HG03159 (cell line): ENCODE data around the gene PGM1.

Source experiments
- ATAC-seq: cut with Tn5 transposase; IDR thresholded peaks from one replicate; pipeline ENCODE4 v1.9.1; 2021; ENCODE audit warnings: mild to moderate bottlenecking, moderate library complexity; ENCODE audit not compliant: unreplicated experiment

PGM1 gene

GRCh38 chr1:63630666-63631065 is 37.5 kb downstream of the PGM1 start:
- no peak for ATAC-seq

DNA sequence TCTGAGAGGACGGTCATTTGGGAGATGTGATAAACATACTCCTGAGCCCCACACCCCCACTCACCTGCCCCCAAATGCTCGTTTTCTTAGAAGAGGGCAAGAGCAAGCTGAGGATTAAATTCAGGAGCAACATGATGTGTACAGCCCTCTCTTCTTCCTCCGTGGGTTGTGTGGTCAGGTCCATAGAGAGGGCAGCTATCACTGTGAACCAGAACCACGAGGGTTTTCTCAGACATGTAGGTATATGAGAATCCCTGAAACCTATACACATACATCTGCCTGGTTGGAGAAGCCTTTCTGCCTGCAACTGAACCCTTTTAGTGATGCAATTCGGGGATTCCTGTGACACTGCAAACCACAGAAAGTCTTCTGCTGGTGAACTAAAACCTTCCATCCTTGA is 38.9 kb downstream of the PGM1 start:
- ATAC-seq = no peak

DNA sequence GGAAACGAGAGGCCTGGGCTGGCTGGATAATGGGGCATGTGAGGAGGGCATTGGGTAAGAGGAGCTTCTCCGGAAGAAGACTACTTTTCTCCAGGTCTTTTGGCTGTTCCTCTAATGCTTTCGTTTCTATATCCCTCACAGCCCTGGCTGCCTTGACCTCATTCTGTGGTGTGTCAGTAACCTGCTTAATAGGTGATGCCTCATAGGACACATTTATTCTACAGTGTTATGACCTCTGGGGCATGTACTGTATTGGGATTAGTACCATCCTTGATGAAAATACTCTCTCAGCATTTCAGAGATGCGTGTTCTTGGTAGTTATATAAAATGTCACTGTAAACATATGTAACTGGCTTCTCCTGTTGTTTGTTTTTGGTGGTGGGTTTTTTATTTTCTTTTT is 40.1 kb downstream of the PGM1 start:
- no peak for ATAC-seq

GRCh38 chr1:63634471-63634870 is 41.3 kb downstream of the PGM1 start:
- no peak for ATAC-seq

DNA sequence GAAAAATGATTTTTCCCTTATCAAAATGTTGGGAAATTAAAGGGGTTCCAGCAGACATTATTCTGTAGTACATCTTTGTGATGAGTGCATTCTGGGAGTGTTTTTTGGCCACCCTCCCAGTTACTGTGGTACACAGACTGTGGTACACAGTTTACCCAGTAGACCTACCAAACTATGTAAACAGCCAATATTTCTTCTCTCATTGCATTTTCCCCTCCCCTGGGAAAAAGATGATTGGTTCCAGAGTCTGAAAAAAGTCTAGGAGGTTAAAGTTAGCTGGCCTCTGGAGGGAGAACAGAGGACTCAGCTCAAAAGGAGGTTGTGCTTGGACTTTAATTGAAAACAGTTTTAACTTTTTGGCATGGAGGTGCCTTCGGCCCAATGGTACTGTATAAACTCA is 42.5 kb downstream of the PGM1 start:
- ATAC-seq = no peak

DNA sequence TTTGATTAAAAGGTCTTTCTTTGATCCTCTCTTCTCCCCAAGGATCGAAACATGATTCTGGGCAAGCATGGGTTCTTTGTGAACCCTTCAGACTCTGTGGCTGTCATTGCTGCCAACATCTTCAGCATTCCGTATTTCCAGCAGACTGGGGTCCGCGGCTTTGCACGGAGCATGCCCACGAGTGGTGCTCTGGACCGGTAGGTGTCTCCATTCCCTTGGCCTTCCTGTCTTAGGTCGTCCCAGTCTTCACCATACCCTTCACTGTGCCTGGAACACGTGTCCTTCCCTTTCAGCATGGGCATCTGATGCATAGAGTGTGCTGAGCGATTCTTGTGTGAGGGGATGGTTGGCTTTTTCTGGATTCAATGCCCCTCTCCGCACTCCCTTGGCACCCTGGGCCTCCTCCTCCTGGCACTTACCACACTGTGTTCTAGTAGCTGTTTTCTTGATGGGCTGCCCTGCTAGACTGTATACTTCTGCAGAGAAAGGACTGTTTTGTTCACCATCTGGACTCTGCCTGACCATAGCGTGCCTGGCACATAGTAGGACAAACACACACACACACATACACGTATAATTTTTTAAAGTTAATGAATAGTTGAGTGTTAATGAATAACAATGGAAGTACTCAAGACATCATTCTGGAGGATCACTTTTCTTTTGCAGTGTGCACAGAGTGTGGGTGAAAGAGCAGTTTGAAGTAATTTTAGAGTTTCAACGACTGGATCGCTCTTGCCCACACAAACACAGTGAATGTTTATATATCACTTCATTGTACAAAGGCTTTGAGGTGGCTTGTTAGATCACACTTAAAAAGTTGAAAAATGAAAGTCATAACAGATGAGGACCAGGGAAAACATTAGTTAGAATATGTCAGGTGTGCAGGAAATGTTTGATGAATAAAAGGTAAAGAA is 43.2 kb downstream of the PGM1 start:
- no peak for ATAC-seq

GRCh38 chr1:63638471-63638870 is 45.3 kb downstream of the PGM1 start:
- no peak for ATAC-seq

GRCh38 chr1:63638875-63639274 is 45.7 kb downstream of the PGM1 start:
- no peak for ATAC-seq

GRCh38 chr1:63640633-63641567 is 47.7 kb downstream of the PGM1 start:
- ATAC-seq = no peak

DNA sequence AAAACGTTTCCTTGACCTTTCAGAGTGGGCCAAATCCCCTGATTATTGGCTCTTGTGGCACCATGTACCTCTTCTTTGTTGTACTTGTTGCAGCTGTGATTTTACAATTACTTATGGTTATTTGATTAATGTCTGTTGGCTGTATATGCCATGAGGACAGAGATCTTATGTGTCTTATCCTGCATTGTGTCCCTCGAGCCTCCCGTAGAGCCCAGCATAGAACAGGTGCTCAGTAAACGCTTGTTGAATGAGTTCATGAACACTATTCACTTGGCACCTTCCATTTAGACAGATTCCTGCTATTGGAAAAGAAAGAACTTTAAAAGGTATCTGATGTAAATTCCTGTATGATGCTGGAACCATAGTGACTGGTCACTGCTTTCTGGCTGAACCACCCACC is 48.4 kb downstream of the PGM1 start:
- ATAC-seq = no peak

- ATAC-seq = no peak
Observed at GRCh38 chr1:63642901-63643300, 49.7 kb downstream of the PGM1 start.

DNA sequence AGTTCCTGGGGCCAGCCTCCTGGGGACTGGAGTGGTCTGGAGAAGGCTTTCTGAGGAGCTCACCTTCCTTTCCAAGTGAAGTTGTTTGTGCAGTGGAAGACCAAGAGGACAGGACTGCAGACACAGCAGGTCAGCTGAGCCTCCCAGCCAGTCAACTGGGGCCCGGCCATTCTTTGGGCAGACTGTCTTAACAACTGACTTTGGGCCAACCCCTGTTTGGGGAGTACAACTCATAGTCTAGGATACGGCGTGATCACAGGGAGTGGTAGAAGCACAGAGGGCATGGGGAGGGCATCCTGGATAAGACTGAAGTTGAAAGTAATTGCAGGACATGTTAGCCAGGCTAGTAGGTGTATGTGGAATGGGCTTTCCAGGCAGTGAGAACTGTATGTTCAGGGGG is 50.3 kb downstream of the PGM1 start:
- ATAC-seq = no peak

DNA sequence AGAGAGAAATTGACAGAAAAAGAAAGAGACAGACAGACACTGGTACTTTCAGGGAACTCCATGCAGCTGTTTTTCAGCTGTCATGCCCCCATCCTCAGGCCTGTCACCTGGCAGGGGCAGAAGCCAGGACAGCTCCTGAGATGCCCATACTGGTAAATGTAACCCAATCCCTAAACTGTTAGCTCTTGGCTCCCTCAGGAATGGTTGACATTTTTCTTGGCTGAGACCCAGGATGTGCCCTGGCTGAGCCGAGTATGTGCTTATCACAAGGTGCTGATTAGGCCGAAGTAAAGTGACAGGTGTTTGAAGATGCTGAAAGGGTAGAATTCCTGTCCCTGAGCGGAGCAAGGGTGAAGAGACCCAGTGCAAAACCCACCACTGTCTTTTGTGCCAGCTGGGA is 50.7 kb downstream of the PGM1 start:
- no peak for ATAC-seq

DNA sequence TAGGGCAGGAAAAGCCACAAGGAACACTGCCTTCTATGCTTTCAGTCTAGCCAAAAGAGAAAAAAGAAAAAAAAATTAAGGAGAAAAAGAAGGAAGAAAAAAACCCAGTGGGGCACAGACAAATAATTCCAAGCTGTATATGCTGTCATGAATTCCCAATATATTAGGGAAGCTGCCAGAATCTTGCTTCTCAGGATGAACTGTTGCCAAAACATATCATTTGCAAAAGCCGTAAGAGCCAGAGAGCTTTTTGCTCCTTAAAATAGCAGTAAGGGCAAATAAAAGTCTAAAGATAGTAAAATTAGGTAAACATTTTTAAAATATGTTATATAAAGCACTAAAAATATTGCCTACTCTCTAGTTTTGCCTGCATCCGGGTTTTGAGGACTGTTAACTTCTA is 52.1 kb downstream of the PGM1 start:
- no peak for ATAC-seq

DNA sequence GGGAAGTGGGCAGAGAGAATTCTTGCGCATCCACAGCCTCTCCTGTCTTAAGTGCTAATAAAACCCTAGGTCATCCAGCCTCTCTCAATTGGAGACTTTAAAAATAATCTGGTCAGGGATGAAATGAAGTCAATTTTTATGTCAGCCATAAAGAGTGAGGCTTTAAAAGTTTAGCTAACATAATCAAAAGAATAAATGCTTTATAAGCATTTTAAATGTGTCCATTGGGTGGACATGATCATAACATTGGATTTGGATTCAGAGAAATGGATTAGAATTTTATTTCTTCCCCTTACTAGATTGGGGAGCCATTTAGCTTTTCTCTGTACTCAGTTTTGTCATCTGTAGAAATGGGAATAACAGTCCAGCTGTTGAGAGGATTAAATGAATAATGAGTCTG is 55.5 kb downstream of the PGM1 start:
- no peak for ATAC-seq

DNA sequence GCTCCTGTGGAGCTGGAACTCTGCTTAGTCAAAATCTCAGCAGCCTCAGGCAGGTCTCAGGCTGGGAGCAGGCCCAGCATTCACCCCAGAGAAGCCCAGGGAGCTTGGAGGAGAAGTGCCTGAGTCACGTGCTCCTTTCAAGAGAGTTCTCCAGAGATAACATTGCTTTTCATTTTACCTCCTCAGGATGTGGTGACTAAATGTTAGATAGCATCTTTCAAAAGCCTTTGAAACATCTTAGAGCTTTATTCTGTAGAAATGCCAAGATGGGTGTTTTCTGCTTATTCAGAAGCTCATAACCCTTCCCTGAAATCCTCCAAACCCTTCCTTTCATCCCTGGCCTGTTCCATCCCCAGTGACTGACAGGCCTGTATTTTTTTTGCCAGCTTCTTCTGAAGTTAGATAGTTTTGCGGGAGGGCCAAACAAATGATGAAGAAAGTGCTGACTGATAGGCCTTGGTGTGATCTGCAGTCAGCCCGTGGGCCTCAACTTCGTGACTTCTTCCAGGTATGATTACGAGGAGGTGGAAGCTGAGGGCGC is 58.0 kb downstream of the PGM1 start:
- no peak for ATAC-seq

DNA sequence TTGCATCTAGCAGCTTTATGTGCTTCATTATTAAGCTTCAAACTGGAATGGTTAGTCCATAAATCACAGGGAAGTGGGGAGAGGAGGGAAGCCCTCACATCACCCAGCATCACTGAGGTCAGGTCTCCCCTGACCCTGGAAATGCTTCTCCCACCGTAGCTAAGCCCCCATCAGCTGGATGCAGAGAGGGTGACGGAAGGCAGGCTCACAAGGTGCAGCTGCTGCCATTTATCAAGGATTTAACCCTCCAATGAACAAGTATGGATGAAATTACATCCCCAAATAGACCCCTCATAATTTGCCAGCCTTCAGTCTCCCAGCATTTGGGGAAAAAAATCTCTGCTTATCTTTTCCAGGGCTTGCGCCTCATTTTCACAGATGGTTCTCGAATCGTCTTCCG is 60.8 kb downstream of the PGM1 start:
- no peak for ATAC-seq

- ATAC-seq = no peak
Observed at GRCh38 chr1:63659448-63659847, 66.2 kb downstream of the PGM1 start.

GRCh38 chr1:63662056-63662836 is 69.0 kb downstream of the PGM1 start:
- ATAC-seq = no peak

DNA sequence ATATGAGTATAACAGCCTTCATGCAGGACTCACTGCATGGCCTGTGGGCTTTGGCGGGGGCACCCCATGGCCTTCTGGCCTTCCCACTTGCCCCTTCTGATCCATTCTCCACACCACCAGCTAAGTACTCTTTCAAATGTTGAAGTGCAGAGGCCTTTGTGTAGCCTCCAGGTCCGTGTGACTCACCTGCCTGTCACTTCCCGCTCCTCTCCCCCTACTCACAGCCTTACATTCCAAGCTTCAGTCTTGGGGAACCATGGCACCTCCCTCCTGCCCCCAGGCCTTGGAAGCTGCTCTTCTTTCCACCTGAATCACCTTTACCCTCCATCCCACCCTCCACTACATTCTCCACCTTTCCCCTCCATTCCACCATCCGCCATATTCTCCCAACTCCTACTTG is 69.6 kb downstream of the PGM1 start:
- no peak for ATAC-seq

DNA sequence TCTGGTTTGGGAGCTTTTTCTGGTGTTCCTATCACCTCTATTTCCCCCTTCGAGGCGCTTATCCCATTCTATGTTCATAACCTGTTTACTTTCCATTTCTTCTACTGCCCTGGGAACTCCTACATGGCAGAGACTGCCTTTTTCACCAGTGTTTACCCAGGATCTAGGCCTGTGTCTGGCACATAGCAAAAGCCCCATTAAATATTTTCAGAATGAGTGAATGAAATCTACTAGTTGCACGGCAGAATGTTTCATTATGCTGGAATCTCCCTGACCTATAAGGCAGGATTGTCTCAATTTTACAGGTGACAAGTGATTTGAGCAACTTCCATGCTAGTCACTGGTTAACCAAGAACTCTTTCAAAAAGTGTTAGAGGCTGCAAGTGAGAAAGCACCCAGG is 70.1 kb downstream of the PGM1 start:
- ATAC-seq = no peak
